NCI-H526 treated with DMSO at 0.1 percent for 48 hours (cell line): ENCODE results near the gene TMEM26.

ENCODE experiments used
- DNase-seq: peaks from one replicate; lab custom pipeline; 2025; lab: John Stamatoyannopoulos, UW

Gene TMEM26

DNA sequence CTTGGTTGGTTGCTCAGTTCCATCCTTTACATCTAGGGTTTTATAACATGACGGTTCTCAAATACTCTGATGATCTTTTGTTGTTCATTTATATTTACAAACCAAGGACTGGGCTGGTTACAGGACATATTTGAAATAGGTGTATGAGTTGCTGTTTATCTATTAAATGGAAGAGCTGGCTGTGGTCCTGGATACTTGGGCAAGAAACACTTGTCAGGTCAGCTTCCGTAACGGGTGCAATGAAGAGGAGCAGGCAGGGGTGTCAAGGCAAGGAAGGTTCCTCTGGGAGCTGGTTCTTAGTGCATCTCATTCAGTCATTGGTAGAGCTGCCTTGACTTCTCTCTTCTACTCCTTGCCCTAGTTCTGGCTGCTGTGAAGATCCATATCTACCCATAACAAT, 4.8 kb upstream of the TMEM26 start:
- DNase-seq = no peak

DNA sequence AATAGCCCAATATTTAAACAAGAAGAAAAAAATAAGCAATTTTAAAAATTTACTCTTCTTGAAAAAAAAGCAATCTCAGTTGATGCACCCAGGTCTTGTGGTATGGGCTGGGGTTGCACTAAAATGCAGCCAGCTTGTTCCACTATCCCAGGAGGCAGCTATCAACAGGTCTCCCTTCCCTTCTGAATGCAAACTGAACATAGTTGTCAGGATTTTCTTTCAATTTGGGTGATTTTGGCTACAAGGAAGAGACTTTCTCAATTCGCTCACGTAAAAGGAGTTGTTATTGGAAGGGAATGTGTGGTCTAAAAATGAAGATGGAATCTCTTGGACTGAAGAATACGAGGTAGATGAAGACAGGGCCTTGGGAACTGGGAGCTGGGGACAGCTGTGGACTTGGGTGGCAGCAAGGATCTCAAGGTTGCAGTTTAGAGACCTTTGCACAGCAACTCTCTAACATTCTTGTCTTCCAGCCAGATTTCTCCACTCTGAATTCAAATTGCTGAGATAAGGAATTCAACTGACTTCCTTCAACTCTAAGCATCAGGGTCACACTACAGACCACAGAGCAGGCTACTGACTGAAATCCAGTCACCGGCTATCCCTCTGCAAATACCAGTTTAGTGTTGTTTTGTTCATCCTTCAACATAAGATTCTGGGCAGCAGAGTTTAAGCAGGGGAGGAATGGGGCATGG, 3.1 kb upstream of the TMEM26 start:
- DNase-seq = no peak

DNA sequence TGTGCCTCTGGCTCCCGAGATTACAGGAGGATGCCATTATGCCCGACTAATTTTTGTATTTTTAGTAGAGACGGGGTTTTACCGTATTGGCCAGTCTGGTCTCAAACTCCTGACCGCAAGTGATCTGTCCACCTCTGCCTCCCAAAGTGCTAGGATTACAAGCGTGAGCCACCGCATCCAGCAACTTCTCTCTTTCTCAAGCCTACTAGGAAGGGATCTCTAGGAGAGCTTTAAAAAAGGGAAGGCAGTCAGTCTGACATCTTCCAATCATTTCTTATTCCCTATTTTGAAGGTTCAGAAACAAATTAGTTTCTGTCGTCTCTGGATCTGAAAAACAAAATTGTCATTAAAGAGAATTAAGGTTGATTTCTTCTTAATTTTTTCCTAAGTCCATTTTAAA, 2.5 kb upstream of the TMEM26 start:
- no peak for DNase-seq

DNA sequence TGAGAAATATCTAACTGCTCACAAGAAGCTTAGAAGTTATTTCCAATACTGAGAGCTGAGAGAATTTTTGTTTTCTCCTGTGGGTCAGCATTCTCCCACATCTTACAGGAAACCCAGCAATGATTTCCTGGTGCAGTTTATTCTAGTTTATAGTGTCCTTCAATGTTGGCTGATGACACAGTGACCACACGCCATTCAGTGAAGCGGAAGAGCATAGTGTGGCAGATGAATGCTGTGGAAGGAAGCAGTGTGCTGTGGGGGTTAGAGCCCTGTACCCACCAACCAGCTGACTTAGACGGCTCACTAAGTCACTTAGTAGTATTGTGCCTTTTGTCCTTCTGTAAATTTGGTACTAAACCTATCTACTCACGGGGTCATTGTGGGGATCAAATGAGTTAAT, 1.4 kb upstream of the TMEM26 start:
- no peak for DNase-seq

DNA sequence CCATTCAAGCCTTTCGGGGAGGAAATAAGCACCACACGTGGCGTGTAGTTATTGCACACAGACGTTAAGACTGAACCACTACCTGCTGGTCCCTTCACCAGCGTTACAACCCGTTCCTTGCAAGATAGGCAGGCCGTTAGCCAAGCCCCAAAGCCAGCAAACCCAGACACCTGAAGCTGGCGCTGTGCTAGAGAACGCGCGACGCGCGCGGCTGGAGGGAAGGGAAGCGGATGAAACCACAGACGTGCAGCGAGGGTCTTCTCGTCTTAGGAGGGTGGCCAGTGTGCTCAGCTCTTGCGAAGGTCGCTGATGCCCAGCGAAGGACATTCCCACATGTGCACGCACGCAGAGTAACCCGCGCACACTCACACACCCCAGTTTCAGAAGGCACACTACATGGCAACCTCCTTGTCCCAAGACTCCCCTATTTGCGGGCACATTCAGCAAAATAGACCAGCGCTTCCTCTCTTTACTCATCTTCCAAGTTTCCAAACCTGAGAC, 980 bp downstream of the TMEM26 start:
- no peak for DNase-seq

DNA sequence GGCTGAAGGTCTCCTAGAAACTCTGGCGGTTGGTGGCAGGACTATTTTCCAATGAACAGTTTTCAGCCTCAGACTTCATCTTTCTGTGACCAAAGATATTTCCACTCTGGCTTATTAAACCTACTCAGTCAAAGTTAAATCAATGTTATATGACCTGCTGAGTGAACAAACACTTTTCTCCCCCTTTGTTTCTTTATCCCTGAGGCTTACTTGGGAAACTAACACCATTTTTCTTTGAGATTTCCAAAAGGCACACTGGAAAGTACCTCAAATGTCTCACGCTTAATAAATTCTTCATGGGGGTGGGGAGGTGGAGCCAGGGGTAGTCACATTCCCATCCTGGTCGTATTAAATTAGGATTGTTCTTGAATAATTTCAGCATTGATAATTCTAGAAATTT, 1.8 kb downstream of the TMEM26 start:
- no peak for DNase-seq

DNA sequence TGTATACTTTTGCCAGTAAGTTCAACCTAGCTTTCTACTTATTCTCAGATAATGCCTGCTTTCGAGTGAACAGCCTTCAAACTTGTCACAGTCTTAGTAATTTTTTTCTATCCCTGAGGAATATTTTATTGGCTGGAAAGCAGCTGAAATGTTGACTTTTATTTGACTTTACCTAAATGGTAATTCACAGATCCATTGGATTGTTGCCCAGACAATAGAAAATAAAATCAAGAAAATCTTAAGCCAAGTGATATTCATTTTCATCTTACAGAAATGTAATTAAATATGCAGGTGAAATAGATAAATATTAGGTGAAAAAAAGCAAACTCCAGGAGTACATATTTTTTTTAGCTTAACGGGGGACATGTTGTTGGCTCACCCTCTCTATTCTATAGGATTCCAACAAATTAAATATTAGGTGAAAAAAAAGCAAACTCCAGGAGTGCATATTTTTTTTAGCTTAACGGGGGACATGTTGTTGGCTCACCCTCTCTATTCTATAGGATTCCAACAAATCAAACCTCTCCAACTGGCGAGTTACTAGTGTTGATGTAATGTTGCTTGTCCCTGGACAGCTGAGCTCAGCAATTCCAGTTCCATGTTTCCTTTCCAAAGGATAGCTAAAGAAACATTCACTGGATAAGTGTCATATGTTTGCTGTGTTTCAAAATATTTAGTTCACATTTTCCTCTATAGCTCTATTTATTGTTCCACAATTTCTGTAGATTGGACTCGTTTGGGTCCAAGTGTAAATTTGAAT, 4.2 kb downstream of the TMEM26 start:
- no peak for DNase-seq

DNA sequence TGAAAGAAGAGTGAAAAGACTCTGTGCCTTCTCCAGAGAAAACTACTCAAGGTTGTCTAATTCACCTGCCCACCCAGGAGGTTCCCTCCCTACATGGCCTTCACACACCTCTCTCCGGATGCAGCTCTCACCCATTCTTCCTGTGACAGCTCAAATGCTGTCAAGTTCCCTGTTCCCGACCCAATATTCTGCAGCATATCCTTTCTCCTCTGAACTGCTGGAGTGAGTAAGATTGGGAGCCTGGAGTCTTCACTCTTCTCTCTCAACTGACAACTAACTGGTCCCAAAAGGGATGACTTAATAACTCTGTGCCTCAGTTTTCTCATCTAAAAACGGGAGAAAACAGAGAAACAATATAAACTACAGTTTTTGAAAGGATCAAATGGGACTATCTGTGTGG, 5.1 kb downstream of the TMEM26 start:
- no peak for DNase-seq

DNA sequence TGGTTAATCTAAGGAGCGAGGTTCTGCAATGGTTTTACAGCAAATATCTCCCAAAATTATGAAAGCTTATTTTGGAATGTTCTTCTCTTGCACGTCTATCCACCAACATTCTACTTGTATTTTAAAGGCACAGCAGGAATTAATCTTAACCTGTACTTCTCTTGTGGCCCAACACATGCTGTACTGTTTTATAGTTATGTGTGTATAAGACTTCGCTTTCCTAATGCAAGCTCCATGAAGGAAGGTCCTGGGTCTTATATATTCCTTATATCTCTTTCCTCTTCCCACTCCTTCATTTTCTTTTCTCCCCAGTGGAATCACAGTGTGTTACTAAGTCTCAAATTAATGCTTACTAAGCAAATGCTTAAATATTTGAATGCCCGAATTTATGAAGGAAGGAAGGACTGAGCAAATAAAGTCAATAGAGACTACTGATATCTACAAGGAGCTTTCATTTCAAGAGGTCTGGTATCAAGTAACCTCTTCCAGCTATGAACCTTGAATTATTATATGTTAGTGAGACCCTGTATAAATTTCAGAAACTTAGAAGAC, 14.0 kb downstream of the TMEM26 start:
- DNase-seq = no peak

DNA sequence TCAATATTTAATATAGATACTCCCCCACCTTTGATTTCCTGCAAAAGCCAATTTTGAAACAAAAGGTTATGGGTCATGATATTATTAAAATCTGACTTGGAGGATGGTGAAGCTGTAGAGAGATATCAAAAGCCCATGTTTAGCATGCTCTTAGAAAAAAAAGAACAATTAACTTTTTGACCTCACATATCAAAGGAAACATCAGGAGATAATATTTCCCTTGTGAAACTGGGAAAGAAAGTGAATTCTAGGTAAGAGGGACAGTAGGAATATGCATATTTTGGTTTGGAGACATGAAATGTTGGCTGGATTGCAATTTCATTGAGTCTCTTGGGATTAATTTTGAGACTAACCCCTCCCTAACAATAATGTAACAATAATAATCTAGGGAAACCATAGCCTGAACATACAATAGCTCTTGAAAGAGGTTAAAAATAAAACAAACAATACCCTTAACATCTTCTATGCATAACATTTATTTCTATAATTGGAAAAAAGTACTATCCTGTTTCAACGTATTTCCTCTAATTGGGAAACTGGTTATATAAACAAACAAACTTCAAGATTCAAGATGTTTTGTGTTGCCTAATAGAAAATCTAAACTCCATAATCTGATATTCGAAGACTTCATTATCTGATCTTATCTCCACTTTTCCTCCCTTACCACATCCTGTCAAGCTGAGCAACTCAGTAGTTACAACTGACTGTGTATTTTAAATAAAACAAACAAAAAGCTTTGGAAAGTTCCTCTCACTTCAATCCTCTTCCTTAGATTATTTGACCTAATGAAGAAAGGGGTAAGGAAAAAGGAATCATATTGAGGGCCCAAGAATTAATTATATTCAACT, 14.8 kb downstream of the TMEM26 start:
- no peak for DNase-seq

DNA sequence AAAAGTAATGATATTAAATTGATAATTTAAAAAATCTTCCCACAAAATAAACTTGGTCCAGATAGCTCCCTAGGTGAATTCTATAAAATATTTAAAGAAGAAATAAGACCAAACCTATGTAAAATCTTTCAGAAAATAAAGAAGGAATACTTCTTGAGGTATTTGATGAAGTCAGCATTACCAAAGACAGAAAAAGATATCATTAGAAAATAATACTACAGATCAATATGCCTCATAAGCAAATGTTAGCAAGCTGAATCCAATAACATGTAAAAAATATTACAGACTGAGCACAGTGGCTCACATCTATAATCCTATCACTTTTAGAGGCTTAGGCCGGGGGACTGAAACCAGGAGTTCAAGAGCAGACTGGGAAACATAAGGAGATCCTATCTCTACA, 30.0 kb downstream of the TMEM26 start:
- no peak for DNase-seq

DNA sequence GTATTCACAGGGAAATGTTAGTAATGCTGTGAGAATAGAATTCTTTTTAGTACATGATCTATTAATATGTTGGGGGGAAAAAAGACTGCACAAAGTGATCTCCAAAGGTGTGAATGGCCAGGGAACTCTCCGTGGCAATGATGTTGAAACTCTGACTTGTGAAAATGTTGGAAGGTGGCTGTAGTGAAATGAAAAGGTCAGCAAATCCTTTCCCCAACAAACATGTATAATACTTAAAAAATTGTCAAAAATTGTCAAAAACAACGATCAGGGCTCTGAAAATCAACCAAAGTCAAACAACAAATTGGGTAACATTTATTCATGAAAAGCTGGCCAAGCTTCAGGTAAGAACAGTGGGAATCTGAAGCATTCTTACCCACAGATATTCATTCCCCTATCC, 35.5 kb downstream of the TMEM26 start:
- DNase-seq = no peak

DNA sequence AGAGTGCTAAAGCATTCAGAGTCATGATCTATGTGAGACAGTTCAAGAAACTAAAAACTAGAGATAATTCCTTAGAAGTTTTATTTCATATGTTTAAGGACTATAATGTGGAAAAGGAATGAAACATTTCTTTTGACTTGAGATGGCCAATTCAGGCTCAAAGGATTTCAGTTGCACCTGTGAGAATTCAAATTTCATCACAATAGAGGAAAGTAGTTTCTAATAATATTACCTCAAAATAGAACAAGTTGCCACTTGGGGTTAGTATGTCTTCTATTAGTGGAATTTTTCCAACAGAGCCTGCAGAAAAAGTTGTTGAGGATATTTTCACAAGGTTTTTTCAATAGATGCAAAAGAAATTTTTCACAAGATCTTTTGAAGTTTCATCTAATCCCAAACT, 37.4 kb downstream of the TMEM26 start:
- no peak for DNase-seq

DNA sequence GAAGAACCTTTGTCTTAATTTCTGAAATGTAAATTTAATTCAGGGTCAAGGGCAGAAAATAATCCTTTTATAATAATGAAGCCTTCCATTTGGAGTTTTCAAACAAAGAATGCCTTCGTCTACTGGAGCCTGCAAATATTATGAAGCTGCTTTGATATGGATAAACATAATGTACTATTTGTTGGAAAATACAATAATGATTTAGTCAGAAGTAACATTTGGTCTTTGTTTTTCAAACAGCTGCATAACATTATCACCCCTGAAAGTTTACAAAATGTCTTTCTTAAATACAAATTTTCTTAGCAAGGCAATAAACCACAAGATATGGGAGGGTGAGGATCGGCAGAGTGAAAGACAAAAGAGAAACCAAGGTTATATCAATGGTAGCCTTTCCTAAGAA, 41.5 kb downstream of the TMEM26 start:
- DNase-seq = no peak

DNA sequence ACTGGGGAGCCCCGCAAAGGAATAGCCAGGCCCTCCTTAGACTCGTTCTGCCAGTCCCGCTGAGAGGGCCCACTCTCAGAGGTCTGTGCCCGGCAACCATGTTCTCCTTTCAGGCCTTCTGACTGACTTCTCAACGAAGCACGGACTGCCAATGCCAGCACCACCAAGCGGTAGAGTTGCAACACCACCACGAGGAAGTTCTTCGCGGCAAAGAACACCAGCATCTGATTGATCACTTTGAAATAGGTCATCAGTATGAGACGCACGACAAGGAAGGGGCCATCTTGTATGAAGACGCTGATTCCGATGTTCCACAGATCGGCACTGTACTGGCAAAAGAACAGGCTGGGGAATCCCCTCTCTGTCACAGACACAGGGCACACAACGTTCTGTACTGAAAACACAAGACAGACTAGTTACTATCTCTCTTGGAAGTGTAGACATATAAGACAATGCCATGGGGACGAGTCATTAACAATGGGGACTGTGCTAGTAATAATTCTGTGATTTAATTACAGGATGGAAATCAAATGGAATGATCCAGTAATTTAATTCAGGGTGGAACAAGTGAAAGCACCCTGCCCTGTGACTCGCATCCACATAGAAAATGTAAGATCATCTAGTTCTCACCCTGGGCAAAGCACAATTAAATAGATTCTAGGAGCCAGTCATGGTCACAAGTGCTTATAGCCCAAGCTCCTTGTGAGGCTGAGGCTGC, 42.7 kb downstream of the TMEM26 start:
- DNase-seq = no peak

DNA sequence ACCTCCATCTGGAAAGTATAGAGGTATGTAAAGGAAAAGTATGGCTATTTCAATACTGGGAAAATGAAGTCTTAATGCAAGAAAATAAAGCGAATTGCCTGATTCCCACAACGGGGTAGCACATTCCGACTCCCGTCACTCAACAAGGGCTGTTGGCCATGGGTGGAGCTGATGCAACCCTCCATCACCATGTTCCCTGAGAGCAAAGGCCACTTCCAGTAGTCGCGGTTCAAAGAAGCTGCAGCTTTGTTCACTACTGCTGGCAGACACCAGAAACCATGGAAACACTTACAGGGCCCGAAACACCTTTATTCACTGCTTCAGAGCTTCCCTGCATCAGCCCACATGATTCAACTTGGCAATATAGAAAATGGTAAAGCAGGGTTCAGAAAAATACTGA, 44.0 kb downstream of the TMEM26 start:
- no peak for DNase-seq

DNA sequence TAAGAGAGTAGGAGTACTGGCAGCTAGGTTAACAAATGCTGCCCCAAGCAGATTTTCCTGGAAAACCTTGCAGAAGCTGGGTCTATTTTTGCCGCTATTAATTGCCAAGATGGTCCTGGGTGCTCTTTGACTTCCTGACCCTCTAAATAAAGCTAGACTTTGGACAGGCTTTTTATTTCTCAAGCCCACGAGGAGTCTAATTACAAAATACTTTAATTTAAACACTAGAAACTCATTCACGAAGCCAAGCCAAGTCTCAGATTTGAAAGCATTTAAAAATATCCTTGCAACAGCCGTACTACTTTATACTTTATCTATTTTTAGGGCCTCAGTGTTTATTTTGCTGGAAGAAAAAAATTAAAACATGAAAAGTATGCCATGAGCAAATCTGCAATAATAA, 45.1 kb downstream of the TMEM26 start:
- no peak for DNase-seq

DNA sequence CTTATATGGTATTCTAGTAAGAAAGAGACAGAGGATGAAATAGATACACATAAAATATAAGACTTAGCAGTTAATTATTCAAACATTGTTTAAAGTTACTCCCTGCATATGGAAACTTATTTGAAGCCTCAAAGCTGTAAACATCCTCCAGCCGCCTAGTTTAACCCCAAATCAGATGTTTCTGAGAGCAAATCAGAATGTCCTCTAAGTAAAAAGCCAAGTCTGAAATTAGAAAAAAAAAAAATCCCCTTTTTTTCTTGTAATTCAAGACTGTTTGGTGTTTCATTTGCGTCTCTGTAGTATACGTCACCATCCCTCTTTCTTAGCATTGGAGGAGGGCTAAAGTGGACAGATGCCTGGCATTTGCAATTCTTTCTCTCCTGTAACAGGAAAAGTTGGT, 46.4 kb downstream of the TMEM26 start:
- DNase-seq = no peak

DNA sequence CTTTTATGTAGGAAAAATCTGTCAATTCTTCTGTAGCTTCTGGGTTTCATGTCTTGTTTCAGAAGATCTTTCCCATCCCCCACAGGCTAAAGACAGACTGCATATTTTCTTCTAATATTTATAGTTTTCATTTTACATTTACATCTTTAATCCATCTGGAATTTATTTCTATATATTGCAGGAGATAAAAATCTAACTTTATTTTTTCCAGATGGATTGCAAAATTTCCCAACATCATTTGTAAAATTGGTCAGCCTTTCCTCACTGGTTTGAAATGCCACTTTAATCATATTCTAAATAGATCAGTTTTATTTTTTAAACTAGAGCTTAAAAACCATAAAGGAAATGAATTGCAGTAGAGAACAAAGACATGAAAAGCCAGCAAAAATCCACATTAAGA, 46.9 kb downstream of the TMEM26 start:
- DNase-seq = no peak

DNA sequence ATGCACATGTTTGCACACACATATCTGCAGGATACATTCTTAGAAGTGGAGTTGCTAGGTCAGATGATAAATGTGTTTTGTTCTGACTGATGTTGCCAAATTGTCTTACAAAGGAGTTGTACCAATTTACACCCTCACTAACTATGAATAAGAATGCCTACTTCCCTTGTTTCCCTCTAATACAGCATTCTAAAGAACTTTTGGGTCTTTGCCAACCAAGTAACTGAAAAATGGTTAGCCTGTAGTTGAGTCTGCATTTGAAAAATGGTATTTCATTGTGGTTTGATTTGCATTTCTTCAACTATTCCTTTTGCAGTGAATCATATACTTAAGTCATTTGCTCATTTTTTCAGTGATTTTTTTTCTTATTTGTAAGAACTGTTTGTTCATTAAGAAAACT, 48.4 kb downstream of the TMEM26 start:
- DNase-seq = no peak

DNA sequence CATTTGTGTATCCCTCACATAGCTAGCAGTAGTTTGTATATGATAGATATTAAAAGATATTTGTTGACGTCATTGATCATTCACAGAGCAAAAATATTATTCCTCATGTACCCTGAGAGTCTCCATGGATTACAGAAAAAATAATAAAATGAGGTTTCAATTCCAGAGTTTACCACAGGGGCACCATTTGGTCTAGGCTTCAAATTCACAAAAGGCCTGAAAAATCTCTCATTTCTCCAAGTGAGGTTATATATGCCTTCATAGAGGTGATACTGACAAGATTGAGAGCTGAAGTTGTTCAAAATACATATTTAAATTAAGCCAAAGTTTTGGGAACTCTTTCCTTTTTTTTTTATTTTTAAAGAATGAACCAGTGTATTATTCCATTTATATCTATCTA, 52.7 kb downstream of the TMEM26 start:
- no peak for DNase-seq

DNA sequence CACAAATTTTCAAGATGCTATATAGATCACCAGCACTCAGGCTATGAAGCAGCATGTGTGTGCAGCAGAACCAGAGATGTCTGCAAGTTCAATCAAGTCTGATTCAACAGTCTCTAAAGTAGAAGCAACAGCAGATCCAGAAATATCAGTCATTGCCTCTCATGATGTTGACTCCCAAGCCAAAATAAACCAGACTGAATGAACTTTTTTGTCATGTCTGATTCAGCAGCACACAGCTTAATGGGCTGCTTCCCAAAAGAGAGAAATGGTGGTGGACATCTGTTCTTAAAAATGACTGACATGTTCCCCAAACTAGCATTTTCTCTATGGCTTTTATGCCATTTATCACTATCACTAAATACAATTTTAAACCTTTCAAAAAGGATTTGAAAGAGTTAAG, 53.8 kb downstream of the TMEM26 start:
- DNase-seq = no peak
